Breast epithelium (tissue), 3 donors: ENCODE results near the gene SET.

Experiments
- CTCF ChIP-seq, 3 donors: fragments of 450-650 bp; IDR thresholded peaks; one replicate each; pipeline ENCODE4 v1.5.1; 2016 to 2017; ENCODE audit warnings: antibody characterized with exemption in 3 of 3, mild to moderate bottlenecking in 3 of 3, moderate library complexity in 3 of 3
- POLR2A ChIP-seq: fragments of 450-650 bp; IDR thresholded peaks from one replicate; pipeline ENCODE4 v1.6.1; 2016; ENCODE audit warnings: antibody characterized with exemption, mild to moderate bottlenecking, moderate library complexity
- POLR2AphosphoS5 ChIP-seq, 3 donors: sonication (generic); formaldehyde crosslinking; IDR thresholded peaks; one replicate each; pipeline ENCODE4 v1.6.1; 2017; ENCODE audit warnings: antibody characterized with exemption in 3 of 3

- no peak for TF ChIP-seq POLR2A
- TF ChIP-seq CTCF (IDR thresholded peaks at IDR 0.05): no peak
- no peak for TF ChIP-seq POLR2AphosphoS5 (IDR thresholded peaks at IDR 0.05)
Measured at GRCh38 chr9:128675382-128675781, 13.6 kb upstream of the SET start.
